ENCODE measurements around the gene PTPRN.
A peak's percentile ranks its signal among the peaks of the same experiment; 100 is the strongest.

DNA sequence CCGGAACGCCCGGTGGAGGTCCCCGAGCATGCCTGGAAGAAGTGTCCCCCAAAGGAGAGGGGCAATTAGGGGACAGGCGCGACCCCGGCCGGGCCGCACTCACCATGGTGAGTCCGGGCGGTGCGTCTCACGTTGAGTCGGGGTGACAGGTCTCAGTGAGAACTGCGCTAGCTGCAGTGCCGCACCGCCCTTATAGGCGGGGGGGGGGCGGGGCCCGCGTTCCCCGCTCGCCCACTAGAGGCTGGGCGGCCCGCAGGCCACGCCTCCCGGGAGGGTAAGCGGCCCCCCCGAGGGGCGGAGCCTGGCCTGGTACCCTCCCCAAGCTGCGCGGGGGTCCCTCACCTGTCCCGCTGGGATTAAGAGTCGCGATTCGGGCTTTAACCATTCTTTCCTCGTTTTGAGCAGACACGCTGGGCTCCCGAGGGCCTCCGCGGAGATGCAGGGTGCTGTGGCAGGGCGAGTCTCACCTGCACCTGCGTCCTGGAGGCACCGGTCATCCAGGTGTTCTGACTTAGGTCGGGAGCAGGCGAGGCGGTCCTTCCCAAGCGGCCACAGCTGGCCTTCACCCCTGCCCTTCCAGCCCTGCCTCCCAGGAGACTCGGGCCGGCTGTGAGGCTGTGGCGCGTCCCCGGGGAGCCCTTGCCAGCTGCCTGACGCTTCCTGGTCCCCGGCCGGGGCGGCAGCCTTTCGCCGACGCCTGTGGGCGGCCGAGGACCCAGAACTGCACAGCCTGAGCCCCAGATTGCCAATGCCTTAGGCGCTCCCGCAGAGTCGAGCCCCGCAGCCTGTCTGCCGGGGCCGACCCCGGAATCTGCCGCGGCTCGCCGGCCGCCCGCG, 55.2 kb downstream of the PTPRN start, which contains the start of gene TUBA4A:
- TF ChIP-seq POLR2A (IDR thresholded peaks at IDR 0.05) (peak; percentile 73 to 84), POLR2AphosphoS5 (IDR thresholded peaks at IDR 0.05) (peak in 2 of 3 donors; percentile 0 to 90), EP300 (IDR thresholded peaks at IDR 0.05) (no peak)
- TF ChIP-seq, protein P1, sequence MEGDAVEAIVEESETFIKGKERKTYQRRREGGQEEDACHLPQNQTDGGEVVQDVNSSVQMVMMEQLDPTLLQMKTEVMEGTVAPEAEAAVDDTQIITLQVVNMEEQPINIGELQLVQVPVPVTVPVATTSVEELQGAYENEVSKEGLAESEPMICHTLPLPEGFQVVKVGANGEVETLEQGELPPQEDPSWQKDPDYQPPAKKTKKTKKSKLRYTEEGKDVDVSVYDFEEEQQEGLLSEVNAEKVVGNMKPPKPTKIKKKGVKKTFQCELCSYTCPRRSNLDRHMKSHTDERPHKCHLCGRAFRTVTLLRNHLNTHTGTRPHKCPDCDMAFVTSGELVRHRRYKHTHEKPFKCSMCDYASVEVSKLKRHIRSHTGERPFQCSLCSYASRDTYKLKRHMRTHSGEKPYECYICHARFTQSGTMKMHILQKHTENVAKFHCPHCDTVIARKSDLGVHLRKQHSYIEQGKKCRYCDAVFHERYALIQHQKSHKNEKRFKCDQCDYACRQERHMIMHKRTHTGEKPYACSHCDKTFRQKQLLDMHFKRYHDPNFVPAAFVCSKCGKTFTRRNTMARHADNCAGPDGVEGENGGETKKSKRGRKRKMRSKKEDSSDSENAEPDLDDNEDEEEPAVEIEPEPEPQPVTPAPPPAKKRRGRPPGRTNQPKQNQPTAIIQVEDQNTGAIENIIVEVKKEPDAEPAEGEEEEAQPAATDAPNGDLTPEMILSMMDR (IDR thresholded peaks at IDR 0.05): no peak

All from suprapubic skin (tissue), 4 donors.